ENCODE results near the gene CABLES2.

The CABLES2 gene

DNA sequence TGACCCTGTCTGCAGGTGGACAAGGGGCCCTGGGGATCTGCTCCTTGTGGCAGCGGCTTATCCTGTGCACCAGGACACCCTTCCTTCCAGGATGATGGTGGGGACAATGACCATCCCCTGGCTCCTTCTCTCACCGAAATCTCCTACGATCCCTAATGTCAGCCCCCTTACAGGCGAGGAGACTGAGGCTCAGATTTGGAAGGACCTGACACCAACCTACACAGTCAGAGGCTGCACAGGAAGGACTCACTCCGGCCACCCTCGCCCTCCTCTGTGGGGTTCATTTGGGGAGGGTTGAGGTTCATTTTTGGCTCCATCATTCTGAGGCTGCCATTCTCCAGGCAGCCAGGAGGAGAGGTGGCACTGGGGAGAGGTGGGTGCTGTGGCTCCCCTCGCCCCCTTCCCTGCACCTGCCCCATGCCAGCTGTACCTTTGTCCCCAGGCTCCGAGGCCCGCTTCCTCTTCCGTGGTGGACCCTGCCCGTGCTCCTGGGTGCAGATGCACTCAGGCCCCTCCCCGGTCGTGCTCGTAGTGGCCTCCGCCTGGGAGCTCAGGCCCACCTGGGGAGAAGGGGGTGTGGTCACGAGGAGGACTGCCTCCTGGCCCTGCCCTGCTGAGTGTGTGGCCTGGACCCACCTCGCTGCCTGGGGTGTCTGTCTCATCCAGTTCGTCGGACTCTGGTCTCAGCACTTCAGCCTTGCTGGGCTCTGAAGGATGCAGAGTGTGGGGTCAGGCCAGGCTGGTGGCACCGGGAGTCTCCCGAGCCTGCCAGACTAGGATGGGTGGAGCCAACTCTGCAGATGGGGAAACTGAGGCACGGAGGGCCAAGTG lies 5.3 kb upstream of the CABLES2 start:
- no peaks in the 10 kb centered on the region for H3K27me3 ChIP-seq (ENCODE audit: insufficient read depth, low read length, poor library complexity, severe bottlenecking)
- H3F3A ChIP-seq (ENCODE audit: low read depth) = no peaks in the 10 kb centered on the region
- no peak overlapping the region for H2AFZ ChIP-seq (ENCODE audit: low read length)
- no peak overlapping the region for H3K9ac ChIP-seq (ENCODE audit: low read depth, low read length, poor library complexity, severe bottlenecking)
- no peak overlapping the region for H3K4me3 ChIP-seq (ENCODE audit: low read length, poor library complexity, severe bottlenecking)
- H4K20me1 ChIP-seq (ENCODE audit: insufficient read depth, low read length, poor library complexity, severe bottlenecking) = no peaks in the 10 kb centered on the region
- H3K4me2 ChIP-seq (ENCODE audit: low read depth, low read length, poor library complexity, severe bottlenecking) = no peak overlapping the region
- H3K36me3 ChIP-seq (ENCODE audit: insufficient read depth, low read length) = no peaks in the 10 kb centered on the region
- H3K4me1 ChIP-seq (ENCODE audit: insufficient read depth, low read length, poor library complexity, severe bottlenecking) = peaks cover 20% of the 10 kb centered on the region
- H3K9me2 ChIP-seq (replicated peaks; ENCODE audit: low read depth, low read length) = no peaks in the 10 kb centered on the region
- TF ChIP-seq EZH2phosphoT487 (IDR thresholded peaks at IDR 0.05; ENCODE audit: borderline replicate concordance) = no peak
- TF ChIP-seq, protein P1, sequence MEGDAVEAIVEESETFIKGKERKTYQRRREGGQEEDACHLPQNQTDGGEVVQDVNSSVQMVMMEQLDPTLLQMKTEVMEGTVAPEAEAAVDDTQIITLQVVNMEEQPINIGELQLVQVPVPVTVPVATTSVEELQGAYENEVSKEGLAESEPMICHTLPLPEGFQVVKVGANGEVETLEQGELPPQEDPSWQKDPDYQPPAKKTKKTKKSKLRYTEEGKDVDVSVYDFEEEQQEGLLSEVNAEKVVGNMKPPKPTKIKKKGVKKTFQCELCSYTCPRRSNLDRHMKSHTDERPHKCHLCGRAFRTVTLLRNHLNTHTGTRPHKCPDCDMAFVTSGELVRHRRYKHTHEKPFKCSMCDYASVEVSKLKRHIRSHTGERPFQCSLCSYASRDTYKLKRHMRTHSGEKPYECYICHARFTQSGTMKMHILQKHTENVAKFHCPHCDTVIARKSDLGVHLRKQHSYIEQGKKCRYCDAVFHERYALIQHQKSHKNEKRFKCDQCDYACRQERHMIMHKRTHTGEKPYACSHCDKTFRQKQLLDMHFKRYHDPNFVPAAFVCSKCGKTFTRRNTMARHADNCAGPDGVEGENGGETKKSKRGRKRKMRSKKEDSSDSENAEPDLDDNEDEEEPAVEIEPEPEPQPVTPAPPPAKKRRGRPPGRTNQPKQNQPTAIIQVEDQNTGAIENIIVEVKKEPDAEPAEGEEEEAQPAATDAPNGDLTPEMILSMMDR (conservative IDR thresholded peaks at IDR 0.05; ENCODE audit: low read length) = no peak
- no peaks in the 10 kb centered on the region for H3K79me2 ChIP-seq (ENCODE audit: insufficient read depth, low read length)
- H3K9me3 ChIP-seq (ENCODE audit: insufficient read depth, low read depth, low read length) = no peaks in the 10 kb centered on the region

DNA sequence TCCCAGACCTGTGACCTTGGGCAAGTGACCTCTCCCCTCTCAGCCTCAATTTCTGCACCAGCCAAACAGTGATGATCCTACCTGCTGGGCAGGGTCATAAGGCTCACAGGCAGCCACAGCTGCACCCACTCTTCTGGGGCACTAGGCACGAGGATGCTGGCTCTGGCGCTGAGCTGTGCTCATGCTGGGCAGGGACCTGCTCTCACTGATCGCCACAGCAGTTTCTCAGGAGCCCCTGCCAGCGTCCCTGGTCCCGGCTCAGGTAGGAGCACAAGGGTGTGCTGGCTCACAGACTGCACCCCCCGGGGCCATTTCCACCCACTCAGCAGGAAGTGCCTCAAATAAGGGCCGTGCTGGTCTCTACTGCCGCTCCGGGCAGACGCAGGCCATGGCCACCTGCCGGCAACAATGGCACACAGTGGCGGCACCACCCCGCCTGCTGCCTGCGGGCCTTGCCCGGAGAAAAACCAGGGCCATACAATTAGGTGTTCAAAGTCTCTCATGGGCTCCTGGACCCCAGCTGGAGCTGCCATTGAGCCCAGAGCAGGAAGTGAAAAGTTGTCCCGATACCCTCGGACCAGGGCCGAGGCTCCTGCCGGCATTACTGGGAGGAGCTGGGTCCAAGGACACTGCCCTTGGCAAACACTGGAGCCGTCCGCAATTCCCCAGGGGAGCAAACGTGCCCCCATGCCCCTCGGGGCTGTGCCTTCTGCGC lies 4.6 kb upstream of the CABLES2 start:
- Histone ChIP-seq H2AFZ (ENCODE audit: low read length) (no peak overlapping the region), H3K4me2 (ENCODE audit: low read depth, low read length, poor library complexity, severe bottlenecking) (no peak overlapping the region), H3K9ac (ENCODE audit: low read depth, low read length, poor library complexity, severe bottlenecking) (no peak overlapping the region)

DNA sequence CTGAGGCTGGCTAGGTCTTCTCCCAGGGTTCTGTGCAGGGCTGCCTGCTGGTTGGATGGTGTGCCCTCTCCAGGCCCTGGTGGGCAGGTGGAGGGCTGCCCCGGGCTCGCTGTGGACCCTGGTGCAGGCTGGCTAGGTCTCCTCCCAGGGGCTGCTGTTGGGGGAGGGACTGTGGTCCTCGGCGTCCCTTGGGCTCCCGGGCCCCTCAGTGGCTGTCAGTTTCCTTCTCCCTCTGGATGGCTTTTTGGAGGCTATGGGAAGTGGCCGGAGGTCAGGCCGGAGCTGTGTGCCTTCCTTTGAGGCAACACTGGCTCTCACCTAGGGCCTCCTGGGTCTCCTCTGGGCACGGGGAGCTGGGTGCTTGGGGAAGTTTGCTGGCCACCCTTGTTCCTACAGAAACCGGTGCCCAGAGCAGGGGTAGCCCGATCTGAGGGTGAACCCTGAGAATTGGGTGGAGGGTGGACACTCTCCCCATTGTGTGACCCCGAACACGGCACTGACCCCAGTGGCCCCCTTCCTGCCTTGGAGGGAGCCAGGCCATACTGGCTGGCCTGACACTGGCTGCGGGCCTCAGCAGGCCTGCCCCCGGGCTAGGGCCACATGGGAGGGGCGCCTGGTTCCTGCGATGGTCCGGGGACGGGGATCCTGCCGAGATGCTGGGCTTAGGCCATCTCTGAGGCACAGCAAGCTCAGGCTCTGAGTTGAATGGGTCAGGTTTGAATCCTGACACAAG lies 3.8 kb upstream of the CABLES2 start:
- Histone ChIP-seq H4K20me1 (ENCODE audit: insufficient read depth, low read length, poor library complexity, severe bottlenecking) (no peaks in the 10 kb centered on the region), H3K4me2 (ENCODE audit: low read depth, low read length, poor library complexity, severe bottlenecking) (peak overlapping the region; percentile 72), H3K79me2 (ENCODE audit: insufficient read depth, low read length) (peaks cover 9% of the 10 kb centered on the region), H3F3A (ENCODE audit: low read depth) (no peaks in the 10 kb centered on the region), H3K36me3 (ENCODE audit: insufficient read depth, low read length) (no peaks in the 10 kb centered on the region), H3K9ac (ENCODE audit: low read depth, low read length, poor library complexity, severe bottlenecking) (no peak overlapping the region), H3K9me3 (ENCODE audit: insufficient read depth, low read depth, low read length) (no peaks in the 10 kb centered on the region), H3K9me2 (replicated peaks; ENCODE audit: low read depth, low read length) (no peaks in the 10 kb centered on the region), H3K4me1 (ENCODE audit: insufficient read depth, low read length, poor library complexity, severe bottlenecking) (peaks cover 27% of the 10 kb centered on the region), H2AFZ (ENCODE audit: low read length) (peak overlapping the region; percentile 50; the same call in 1 of the 2 replicates), H3K4me3 (ENCODE audit: low read length, poor library complexity, severe bottlenecking) (peak overlapping the region; percentile 49), H3K27me3 (ENCODE audit: insufficient read depth, low read length, poor library complexity, severe bottlenecking) (no peaks in the 10 kb centered on the region)
- TF ChIP-seq, protein P1 (conservative IDR thresholded peaks at IDR 0.05; ENCODE audit: low read length) = no peak
- TF ChIP-seq EZH2phosphoT487 (IDR thresholded peaks at IDR 0.05; ENCODE audit: borderline replicate concordance) = no peak

More for the DNA sequence above, 4.6 kb upstream of the CABLES2 start:
- no peaks in the 10 kb centered on the region for H3K36me3 ChIP-seq (ENCODE audit: insufficient read depth, low read length)
- peaks cover 20% of the 10 kb centered on the region for H3K4me1 ChIP-seq (ENCODE audit: insufficient read depth, low read length, poor library complexity, severe bottlenecking)
- H3K27me3 ChIP-seq (ENCODE audit: insufficient read depth, low read length, poor library complexity, severe bottlenecking) = no peaks in the 10 kb centered on the region
- H3K9me2 ChIP-seq (replicated peaks; ENCODE audit: low read depth, low read length) = no peaks in the 10 kb centered on the region
- no peak overlapping the region for H3K4me3 ChIP-seq (ENCODE audit: low read length, poor library complexity, severe bottlenecking)
- no peaks in the 10 kb centered on the region for H4K20me1 ChIP-seq (ENCODE audit: insufficient read depth, low read length, poor library complexity, severe bottlenecking)
- peaks cover 2% of the 10 kb centered on the region for H3K79me2 ChIP-seq (ENCODE audit: insufficient read depth, low read length)
- H3K9me3 ChIP-seq (ENCODE audit: insufficient read depth, low read depth, low read length) = no peaks in the 10 kb centered on the region
- TF ChIP-seq EZH2phosphoT487 (IDR thresholded peaks at IDR 0.05; ENCODE audit: borderline replicate concordance) = no peak
- TF ChIP-seq, protein P1 (conservative IDR thresholded peaks at IDR 0.05; ENCODE audit: low read length) = no peak
- H3F3A ChIP-seq (ENCODE audit: low read depth) = no peaks in the 10 kb centered on the region
